Measurements from ENCODE around the gene INAVA. TPM values are rescaled to one million over a fixed set of nuclear protein-coding genes. Genes with fewer than 3 reads are reported as not detected.
A peak's percentile ranks its signal among the peaks of the same experiment; 100 is the strongest.

Gene INAVA
- total RNA-seq, 1 experiment from 2014 or later = 41.2 TPM

- H3K4me3 Mint-ChIP-seq = peak overlapping the region; percentile 36; the same call in 1 of the 2 replicates
- no peaks in the 10 kb centered on the region for H3K27me3 Mint-ChIP-seq (ENCODE audit: low read depth)
- ChIA-PET CTCF (interaction anchor here (0.9 to 4.8 kb wide), 9 partner anchors 8 to 338 kb away, joined by 3 to 23 read pairs (median 5); no protein-coding TSS in a partner anchor), POLR2A (no interaction called here)
- DNase-seq (ENCODE audit: low spot score) (no peak), ATAC-seq (no peak; the same call in 1 of the 2 replicates)
- H3K9me3 Mint-ChIP-seq = no peaks in the 10 kb centered on the region
- peaks cover 61% of the 10 kb centered on the region for H3K4me1 Mint-ChIP-seq
- peak overlapping the region; percentile 86 for H3K27ac Mint-ChIP-seq
- peak; percentile 56; the same call in 1 of the 2 replicates for TF ChIP-seq GABPB1 (CRISPR knock-in tag; IDR thresholded peaks at IDR 0.05)
- TF ChIP-seq NFYB (CRISPR knock-in tag; conservative IDR thresholded peaks at IDR 0.05; ENCODE audit: low read depth) = no peak
- H3K36me3 Mint-ChIP-seq = peaks cover 30% of the 10 kb centered on the region
Measured at GRCh38 chr1:200896531-200897196, 2.0 kb downstream of the INAVA start.

DNA sequence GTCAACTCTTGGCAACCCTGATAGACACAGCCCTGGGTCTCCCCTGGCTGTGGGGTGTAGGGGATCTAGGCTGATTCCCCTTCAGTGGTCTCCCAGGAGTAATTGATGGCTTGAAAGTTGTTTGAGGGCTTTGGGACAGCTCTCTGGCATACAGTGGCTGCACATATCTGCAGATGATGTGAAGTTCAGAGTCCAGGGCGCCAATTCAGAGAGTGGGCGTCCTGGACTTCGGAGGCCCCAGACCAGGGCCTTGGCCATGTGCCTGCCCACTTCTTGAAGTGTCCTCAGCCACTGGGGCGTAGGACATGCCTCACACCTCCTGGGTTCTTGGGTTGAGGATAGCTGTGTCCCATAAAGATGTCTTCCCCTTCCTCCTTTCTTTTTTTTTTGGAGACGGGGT, 2.6 kb downstream of the INAVA start:
- TF ChIP-seq, protein P1, sequence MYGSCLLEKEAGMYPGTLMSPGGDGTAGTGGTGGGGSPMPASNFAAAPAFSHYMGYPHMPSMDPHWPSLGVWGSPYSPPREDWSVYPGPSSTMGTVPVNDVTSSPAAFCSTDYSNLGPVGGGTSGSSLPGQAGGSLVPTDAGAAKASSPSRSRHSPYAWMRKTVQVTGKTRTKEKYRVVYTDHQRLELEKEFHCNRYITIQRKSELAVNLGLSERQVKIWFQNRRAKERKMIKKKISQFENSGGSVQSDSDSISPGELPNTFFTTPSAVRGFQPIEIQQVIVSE (CRISPR knock-in tag; IDR thresholded peaks at IDR 0.05; ENCODE audit: borderline replicate concordance) = no peak
- TF ChIP-seq, protein P2, sequence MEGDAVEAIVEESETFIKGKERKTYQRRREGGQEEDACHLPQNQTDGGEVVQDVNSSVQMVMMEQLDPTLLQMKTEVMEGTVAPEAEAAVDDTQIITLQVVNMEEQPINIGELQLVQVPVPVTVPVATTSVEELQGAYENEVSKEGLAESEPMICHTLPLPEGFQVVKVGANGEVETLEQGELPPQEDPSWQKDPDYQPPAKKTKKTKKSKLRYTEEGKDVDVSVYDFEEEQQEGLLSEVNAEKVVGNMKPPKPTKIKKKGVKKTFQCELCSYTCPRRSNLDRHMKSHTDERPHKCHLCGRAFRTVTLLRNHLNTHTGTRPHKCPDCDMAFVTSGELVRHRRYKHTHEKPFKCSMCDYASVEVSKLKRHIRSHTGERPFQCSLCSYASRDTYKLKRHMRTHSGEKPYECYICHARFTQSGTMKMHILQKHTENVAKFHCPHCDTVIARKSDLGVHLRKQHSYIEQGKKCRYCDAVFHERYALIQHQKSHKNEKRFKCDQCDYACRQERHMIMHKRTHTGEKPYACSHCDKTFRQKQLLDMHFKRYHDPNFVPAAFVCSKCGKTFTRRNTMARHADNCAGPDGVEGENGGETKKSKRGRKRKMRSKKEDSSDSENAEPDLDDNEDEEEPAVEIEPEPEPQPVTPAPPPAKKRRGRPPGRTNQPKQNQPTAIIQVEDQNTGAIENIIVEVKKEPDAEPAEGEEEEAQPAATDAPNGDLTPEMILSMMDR (IDR thresholded peaks at IDR 0.05) = no peak
- TF ChIP-seq EMX1 (CRISPR knock-in tag; IDR thresholded peaks at IDR 0.05) (no peak), SMAD3 (CRISPR knock-in tag; IDR thresholded peaks at IDR 0.05; ENCODE audit: borderline replicate concordance) (no peak), PREB (CRISPR knock-in tag; IDR thresholded peaks at IDR 0.05; ENCODE audit: borderline replicate concordance) (no peak), NR2C2 (CRISPR knock-in tag; IDR thresholded peaks at IDR 0.05) (no peak), CBFB (CRISPR knock-in tag; IDR thresholded peaks at IDR 0.05; ENCODE audit: low read depth) (no peak), HMGA2 (CRISPR knock-in tag; IDR thresholded peaks at IDR 0.05) (no peak), ZNF263 (CRISPR knock-in tag; IDR thresholded peaks at IDR 0.05; ENCODE audit: low read depth) (no peak)
- TF ChIP-seq, protein P3, sequence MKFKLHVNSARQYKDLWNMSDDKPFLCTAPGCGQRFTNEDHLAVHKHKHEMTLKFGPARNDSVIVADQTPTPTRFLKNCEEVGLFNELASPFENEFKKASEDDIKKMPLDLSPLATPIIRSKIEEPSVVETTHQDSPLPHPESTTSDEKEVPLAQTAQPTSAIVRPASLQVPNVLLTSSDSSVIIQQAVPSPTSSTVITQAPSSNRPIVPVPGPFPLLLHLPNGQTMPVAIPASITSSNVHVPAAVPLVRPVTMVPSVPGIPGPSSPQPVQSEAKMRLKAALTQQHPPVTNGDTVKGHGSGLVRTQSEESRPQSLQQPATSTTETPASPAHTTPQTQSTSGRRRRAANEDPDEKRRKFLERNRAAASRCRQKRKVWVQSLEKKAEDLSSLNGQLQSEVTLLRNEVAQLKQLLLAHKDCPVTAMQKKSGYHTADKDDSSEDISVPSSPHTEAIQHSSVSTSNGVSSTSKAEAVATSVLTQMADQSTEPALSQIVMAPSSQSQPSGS (CRISPR knock-in tag; IDR thresholded peaks at IDR 0.05; ENCODE audit: borderline replicate concordance, low read depth) = no peak
- TF ChIP-seq, protein P4, sequence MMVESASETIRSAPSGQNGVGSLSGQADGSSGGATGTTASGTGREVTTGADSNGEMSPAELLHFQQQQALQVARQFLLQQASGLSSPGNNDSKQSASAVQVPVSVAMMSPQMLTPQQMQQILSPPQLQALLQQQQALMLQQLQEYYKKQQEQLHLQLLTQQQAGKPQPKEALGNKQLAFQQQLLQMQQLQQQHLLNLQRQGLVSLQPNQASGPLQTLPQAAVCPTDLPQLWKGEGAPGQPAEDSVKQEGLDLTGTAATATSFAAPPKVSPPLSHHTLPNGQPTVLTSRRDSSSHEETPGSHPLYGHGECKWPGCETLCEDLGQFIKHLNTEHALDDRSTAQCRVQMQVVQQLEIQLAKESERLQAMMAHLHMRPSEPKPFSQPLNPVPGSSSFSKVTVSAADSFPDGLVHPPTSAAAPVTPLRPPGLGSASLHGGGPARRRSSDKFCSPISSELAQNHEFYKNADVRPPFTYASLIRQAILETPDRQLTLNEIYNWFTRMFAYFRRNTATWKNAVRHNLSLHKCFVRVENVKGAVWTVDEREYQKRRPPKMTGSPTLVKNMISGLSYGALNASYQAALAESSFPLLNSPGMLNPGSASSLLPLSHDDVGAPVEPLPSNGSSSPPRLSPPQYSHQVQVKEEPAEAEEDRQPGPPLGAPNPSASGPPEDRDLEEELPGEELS (CRISPR knock-in tag; IDR thresholded peaks at IDR 0.05) = no peak
- TF ChIP-seq, protein P5, sequence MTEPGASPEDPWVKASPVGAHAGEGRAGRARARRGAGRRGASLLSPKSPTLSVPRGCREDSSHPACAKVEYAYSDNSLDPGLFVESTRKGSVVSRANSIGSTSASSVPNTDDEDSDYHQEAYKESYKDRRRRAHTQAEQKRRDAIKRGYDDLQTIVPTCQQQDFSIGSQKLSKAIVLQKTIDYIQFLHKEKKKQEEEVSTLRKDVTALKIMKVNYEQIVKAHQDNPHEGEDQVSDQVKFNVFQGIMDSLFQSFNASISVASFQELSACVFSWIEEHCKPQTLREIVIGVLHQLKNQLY (CRISPR knock-in tag; IDR thresholded peaks at IDR 0.05) = no peak
- no peaks in the 10 kb centered on the region for H3K27me3 Mint-ChIP-seq (ENCODE audit: low read depth)
- DNase-seq (ENCODE audit: low spot score) = no peak
- no peak for ATAC-seq
- no peaks in the 10 kb centered on the region for H3K9me3 Mint-ChIP-seq
- H3K4me1 Mint-ChIP-seq = peaks cover 57% of the 10 kb centered on the region
- ChIA-PET CTCF (interaction anchor here (1.0 to 4.8 kb wide), 6 partner anchors 9 to 338 kb away, joined by 3 to 23 read pairs (median 5); no protein-coding TSS in a partner anchor), POLR2A (no interaction called here)
- H3K4me3 Mint-ChIP-seq = no peak overlapping the region
- no peak overlapping the region for H3K27ac Mint-ChIP-seq
- peaks cover 36% of the 10 kb centered on the region for H3K36me3 Mint-ChIP-seq

Measured in WTC11 (cell line).